GM20431 (cell line): ENCODE measurements around the gene STARD3.

ENCODE experiments used
- in situ Hi-C: fragments of 300-500 bp; cut with MseI, MboI; formaldehyde crosslinking; loops from one replicate; pipeline ENCODE4 v1.15.0; 2020; ENCODE audit warnings: low sequenced_read_pairs; ENCODE audit not compliant: unreplicated experiment

STARD3 gene

DNA sequence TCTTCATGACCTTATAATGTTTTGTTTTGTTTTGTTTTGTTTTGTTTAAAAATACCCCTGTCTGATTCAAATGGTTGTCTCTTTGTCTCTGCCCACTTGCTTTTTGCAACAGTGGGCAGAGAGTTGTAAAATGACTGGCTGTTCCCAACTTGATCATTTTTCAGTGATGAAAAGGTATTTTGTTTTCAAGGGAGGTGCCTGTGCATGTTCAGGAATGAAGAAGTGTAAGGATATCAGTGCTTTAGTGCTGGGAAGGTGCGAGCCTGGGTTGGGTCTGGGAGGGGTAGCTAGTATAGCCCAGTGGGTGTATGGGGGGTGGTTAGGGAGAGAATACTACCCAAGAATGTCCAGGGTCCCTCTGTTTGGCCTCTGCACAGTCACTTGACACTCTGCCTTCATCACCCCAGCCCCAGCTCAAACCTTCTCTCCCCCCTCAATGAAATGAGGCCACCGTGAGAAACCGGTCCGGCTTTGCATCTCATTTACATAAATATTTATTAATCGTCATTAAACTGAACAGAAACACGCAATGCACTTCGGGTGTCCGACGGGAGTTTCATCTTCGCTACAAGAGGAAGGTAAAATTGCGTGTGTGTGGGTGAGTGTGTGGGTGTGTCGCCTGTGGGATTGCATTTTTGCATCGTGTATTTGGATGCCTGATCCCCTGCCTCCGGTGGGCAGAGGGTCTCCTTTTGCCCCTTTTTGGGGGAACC, 33.5 kb upstream of the STARD3 start:
- in situ Hi-C loops, result no loop called here

DNA sequence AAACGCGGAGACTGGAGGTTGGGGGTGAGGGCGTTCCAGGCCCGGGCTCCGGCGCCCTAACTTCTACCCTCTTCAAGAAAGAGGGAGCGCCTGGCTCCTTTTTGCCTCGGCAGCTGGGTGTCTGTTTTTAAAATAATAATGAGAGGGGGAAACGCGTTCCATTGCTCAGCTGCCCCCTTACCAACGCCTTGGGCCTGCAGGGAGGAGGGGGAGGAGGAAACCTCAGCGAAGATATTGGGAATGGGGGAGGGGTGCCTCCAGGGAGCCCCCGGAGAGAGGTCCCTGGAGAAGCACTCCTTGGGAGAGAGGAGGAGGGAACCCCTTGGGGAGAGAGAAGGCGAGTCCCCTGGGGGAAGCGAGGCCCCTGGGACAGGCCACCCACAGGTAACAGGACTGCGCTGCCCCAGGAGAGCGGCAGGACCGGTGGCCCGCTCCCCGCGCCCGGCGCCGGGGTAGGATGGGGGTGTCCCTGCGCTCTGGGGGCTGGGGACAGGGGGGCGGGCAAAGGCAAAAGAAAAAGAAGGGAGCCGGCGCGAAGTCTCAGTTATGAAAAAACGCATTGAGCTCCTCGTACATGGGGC, 31.9 kb upstream of the STARD3 start:
- in situ Hi-C loops, result no loop called here

DNA sequence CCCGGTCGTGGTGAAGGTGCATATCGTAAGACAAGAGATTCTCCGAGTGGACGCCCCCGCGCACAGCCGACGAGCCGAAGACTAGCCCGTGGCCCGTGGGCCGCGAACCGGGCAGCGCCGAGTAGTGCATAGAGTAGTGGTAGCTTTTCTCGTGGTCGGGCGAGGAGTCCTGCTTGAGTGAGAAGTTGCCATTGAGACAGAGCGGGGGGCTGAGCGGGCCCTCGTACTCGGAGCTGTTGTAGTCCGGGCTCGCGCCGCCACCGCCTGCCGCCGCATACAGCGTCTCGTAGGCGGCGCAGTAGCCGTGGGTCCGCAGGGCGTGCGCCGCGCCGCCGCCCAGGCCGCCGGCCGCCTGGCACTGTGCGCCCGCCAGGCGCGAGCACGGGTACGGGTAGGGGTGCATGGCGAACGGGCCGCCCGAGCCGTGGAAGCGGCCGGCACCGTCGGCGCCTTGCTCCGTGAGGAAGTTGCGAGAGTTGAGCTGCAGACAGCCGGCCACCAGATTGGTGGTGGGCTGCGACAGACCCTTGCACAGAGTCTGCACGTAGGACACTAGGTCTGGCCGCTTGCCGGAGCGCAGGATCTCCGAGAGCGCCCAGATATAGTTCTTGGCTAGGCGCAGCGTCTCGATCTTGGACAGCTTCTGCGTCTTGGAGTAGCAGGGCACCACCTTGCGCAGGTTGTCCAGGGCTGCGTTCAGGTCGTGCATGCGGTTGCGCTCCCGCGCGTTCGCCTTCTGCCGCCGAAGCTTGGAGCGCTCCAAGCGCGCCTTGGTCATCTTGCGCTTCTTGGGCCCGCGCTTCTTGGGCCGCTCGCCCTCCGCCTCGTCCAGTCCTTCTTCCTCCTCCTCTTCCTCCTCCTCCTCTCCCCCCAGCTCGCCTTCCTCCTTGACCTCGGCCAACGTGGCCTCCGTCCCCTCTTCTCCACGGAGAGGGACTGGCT, 31.2 kb upstream of the STARD3 start:
- in situ Hi-C loops, result no loop called here

DNA sequence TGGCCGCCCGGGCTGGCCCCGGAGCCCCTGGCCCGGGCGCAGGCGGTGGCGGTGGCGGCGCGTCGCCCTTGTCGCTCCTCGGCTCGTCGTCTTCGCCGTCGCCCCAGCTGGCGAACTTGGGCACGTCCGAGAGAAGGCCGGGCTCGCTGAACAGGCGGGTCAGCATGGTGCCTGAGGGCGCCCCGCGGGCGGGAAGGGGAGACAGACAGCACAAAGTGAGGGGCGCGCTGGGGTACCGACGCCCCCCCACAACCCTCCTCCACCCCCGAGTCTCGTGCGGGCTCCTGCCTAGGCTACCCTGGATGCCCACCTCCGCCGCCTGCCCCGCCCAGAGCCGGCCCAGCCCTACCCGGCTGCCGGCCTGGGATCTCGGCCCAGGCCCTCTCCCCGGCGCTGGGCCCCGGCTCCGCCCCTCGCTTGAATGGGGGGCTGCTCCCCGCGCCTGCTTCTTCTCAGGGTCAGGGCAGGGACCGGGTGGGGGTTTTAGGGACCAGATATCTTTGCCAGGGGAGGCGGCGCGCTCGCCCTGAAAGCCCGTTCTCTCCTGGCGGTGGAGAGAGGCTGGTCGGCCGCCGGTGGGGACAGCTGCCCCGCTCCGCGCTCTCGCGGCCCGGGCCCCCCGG, 30.4 kb upstream of the STARD3 start:
- in situ Hi-C loops, result no loop called here

DNA sequence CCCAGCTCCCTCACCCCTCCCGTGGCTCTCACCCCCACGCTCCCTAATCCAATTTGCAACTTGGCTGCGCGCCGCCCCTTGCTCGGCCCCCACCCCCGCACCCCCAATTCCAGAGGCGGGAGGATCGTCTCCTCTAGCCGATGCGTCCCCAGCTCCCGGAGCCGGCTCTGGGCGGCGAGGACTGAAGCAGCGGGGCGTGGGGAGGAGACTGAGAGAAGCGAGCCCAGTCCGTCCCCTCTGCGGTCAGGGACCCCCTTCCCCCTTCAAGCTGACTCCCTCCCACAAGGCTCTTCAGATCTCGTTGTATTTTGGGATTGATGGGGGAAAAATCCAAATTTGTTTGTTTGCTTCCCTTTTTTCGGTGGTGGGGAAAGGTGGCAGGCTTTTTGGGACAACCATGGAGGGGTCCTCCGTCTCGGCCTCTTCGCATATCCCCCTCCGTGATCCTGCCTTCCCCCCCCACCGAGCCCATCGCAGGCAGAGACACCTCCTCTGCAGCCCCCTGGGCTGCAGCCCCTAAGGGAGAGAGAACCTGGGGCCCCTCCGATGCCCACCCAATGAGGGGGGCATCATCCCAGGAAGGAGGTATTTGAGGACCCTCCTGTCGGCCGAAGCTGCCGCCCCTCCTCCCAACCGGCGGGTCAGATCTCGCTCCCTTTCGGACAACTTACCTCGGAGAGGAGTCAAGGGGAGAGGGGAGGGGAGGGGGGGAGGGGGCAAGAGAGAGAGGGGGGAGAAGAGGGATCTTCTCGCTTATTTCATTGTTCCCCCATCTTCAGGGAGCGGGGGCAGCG, 29.7 kb upstream of the STARD3 start:
- in situ Hi-C loops, result no loop called here

DNA sequence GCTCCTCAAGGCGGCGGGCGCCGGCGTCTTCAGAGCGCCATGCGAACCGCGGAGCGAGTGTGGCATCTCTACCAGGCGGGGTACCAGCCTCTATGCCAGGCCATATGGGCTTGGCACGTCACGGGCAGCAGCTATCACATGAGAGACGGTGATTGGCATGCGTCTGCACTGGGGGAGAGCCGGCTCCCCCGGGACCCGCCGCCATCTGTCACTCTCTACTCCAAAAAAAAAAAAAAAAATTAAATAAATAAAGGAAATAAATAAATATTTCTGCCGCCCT, 29.2 kb upstream of the STARD3 start, which contains the start of gene NEUROD2:
NEUROD2 (minus strand) TSS at position 70 of the 280 bp plus-strand sequence. CDS start 1,321 bp downstream, outside the sequence.
- in situ Hi-C loops, result no loop called here

DNA sequence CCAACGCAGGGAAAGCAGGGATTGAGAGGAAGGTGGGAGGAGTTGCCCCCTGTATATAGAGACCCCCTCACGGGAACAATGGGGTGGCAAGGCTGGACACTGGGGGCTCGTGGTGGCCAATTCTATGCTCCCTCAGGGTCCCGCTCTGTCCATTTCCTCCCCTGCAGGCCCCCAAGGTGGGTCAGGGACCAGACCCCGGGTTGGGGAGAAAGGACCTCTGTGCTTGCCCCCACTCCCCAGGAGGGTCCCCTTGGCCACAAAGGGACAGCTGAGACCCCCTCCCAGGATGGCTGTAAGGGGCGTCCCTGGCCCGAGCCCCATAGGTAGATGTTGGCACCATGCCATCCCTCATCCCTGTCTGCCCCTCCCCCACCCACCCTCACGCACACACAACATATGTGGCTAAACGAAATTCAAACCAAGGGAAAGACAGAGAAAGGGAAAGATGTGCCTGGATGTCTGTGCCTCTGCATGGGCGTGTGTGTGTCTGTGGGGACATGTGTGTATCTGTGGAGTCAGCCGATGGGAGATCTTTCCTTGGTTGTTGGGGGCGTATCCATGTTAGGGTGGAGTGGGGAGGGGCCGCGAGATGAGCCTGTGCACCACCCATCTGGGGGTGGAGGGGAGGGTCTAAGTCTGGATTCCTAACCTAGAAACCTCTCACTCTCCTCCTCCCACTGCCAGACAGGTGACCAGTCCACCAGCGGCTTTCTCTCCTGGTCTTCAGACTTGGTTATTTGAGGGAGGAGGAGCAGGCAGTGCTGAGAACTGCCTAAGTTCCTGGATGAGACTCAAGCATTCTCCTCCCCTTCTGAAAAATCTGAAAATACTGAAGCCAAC, 28.6 kb upstream of the STARD3 start:
- in situ Hi-C loops, result no loop called here

DNA sequence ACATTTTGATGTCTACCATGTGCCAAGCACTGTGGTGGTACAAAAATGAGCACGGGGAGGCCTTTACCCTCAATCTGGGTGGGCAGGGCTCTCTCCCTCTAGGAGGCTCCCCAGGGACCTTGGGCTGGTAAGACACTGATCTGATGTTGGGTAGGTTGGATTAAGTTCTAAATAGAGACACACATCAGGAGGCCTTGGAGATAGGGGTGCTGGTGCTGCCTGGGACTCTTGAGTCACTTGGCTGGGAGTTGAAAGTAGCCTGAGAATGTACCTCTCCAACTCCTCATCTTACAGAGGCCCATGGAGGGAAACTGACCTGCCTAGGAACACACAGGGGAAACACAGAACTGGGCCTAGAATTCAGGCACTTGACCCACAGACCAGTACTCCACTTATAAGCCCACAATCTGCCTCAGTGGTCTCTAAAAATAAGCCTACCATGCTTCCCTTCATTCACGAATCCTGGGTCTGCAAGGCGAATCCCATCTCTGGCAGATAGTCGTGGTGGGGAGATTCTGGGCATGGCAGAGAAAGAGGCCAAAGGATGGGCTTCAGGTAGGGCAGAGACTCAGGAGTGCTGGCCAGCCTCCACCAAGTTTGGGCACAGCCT, 27.4 kb upstream of the STARD3 start:
- in situ Hi-C loops, result no loop called here

DNA sequence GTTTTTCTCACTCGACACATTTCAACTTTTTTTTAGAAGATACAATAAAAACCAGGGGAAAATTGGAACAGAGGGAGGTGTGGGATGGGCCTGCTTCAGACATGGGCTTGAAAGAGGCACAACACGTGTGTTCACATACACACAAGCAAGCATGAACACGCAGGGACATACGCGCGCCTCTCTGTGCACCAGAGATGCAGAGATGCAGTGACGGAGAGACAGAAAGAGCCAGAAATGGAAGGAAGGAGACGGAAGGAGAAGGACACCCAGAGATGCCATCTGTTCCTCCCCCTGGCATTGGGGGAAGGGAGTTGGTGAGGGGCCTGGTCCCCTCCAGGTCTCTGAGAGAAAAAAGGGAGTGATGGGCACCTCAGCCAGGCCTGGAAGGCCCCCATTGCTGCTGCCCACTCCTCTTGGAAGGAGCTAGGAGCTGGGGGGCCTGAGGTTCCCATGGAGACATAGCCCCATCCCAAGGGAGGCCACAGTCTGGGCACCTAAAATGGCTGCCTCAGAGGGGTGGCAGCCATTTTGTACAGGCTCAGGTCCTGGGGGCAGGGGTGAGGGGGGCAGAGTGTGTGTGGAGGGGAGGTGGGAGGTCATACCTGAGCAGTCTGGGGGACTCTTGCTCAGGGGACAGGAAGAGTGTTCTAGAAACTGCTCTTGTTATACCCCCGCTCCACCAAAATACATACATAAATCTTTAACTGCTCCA, 25.4 kb upstream of the STARD3 start:
- in situ Hi-C loops, result no loop called here

DNA sequence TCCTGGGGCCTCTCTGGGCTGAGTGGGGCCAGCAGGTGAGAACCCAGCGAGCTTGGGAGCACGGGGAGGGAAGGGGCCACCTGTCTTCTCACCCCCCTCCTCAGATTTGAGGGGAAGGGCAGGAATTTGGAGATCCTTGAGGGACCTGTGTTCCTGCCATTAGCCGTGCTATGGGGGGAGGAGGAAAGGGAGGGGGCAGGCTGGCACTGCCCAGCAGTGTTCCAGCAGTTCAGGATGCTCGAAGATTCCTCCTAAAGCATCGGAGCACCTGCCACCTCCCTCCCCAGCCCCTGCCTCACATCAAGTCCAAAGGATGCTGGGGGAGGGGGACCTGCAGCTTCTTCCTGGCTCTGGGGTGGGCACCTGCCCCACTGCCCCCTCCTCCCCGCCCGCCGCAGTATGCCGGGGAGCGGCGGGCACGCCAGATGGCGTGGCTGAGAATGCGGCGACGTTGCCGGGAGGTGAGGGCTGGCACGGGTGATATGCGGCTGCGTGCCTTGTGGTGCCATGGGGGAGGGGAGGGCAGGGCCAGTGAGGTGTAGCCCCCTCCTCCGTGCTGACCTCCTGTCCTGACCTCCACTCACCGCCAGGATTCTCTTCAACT, 24.6 kb upstream of the STARD3 start:
- in situ Hi-C loops, result no loop called here

DNA sequence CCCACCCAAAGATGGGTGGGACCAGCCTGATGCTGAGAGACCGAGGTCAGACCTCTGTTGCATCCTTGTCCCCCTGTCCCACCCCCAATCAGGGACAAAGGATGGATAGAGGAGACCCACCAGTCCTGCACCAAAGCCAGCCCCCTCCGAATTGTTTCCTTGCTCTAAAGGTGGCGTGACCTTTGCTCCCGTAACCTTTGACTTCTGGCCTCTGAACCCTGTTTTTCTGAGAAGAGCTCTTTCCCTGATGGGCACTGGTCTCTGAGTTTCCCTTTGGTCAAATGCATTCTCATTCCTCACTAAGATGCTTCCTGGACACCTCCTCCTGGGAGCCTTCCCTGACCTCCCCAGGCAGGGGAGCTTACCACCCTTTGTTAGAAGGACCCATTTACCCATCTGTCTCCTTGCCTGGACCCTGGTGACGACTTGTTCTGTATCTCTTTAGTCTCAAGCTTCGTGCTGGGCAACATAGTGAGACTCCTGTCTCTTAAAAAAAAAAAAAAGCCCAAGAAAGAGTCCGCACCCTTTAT, 23.9 kb upstream of the STARD3 start:
- in situ Hi-C loops, result no loop called here

DNA sequence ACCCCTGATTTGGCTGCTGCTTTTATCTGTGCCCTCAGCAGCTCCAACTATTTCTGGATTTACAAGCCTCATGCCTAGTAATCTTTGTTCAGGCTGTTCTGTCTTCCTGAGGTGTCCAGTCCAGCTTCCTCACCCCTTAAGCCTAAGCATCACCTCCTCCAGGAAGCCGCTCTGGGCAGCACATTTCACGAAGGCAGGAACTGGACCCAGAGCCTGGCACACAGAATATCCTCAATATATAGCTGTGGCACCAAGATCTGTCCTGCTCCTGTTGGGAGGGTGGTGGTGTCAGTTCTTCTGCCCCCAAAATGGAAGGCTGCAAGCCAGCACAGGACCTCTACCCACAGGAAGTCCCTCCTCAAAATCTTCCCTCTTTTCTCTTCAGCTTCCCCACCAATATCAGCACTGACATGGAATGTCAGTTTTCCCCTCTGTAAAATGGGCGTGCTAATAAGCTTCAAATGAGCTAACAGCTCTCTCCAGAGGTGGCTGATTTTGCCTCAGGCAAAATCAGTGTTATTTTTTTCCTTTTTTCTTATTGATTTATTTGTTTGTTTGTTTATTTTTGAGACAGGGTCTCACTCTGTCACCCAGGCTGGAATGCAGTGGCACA, 22.3 kb upstream of the STARD3 start:
- in situ Hi-C loops, result no loop called here

DNA sequence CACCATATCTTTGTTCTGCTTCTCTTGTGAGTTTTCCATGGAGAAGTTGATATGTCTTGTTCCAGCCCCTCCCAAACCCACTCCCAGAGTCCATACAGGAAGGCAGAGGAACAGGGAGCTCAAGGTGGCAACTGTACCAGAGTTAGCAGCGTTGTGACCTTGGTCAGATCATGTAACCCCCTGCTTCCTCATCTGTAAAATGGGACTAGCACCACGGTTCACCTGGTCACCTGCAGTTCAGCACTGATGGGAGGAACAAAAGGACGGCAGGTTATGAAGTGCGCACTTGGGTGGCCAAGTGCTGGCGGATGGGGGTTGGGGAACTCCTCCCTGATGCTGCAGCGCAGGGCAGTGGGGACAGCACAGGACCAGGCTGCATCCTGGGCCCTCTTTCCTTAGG, 21.5 kb upstream of the STARD3 start:
- in situ Hi-C loops, result no loop called here

DNA sequence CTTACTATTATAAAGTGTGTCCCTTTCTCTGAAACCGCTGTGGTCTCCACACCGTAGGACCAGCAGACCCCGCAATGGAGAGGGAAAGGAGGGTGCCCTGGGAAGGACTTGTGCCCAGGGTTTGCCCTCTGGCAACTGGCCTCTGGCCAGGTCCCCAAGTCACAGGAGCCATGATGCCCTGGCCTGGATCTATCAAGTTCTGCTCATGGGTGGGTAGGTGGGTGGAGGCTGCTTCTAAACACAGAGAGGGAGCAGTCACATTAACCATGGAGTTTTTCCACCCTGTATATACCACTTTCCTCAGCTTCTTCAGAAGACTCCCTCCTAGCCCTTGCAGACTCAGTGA, 19.9 kb upstream of the STARD3 start:
- in situ Hi-C loops, result no loop called here

DNA sequence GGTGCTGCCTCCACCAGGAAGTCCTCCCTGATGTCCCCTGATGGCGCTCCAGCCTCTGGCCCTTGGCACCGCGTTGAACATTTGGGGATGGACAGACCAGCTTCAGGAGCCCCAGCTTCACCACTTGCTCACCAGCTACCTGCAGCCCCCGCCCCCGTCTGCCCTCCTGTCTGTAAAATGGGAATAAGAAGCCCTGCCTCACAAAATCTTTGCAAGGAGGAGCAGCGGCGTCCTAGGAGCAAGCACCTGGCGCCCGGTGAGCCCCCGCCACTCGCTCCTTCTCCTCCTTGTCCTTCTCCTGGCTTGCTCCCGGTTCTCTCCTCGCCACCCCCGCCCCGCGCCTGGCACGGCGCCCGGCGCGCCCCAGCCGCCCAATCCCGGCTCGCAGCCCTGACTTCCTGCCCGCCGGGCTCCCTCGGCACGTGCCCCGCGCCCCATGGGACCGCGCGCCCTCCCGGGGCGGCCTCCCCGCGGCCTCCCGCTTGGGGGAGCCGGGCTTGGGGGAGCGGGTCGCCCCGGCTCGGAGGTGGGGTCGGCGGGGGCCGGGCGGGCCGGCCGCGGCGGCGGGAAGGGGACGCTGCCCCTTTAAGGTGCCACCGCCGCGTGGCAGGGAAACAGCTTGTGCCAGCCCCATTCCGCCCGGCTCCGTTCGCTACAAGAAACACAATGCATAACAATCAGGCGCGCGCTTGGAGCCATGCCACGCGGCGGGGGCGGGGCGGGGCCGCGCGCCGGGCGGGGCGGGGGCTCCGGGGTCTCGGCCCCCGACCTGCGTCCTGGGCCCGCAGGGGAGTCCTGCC, 19.3 kb upstream of the STARD3 start:
- in situ Hi-C loops, result no loop called here

DNA sequence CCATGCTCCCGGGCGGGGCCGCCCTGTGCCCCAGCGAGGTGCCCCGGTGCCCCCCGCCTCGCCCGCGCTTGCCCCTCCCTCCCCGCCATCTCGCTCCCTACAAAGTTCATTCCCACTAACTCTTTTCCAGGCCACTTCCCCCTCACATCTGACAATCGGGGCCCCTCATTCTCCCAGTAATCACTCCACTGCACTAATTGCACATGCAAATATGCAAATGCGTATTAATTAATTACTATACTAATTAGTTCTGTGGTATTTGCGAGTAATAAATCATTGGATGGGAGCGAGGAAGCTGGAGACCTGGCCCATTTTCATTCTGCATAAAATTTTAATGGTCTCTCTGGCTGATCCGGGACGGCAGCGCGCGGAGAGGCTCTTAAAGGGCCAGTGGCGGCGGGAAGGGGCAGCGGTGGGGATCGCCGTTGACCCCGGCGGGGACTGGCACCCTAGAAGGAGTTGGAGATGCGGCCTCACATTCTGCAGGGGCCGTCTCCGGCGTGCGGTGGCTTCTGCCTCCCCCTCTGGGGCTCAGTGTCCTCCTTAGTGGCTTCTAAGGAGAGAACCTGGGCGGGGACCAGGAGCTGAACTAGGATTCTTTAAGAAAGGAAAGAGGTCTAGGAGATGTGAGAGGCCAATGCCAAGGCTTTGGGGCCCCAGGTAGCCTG, 18.6 kb upstream of the STARD3 start:
- in situ Hi-C loops, result no loop called here
